Measurements from ENCODE around the gene COL8A1. TPM values are rescaled to one million over a fixed set of nuclear protein-coding genes. Genes with fewer than 3 reads are reported as not detected.

COL8A1 gene
- total RNA-seq, 2 experiments from 2014 or later, result not detected

DNA sequence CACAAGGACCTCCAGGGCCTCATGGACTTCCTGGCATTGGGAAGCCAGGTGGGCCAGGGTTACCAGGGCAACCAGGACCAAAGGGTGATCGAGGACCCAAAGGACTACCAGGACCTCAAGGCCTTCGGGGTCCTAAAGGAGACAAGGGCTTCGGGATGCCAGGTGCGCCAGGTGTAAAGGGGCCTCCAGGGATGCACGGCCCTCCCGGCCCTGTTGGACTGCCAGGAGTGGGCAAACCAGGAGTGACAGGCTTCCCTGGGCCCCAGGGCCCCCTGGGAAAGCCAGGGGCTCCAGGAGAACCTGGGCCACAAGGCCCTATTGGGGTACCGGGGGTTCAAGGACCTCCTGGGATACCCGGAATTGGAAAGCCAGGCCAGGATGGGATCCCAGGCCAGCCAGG, 156.1 kb downstream of the COL8A1 start:
- DNase-seq, result no peak

DNA sequence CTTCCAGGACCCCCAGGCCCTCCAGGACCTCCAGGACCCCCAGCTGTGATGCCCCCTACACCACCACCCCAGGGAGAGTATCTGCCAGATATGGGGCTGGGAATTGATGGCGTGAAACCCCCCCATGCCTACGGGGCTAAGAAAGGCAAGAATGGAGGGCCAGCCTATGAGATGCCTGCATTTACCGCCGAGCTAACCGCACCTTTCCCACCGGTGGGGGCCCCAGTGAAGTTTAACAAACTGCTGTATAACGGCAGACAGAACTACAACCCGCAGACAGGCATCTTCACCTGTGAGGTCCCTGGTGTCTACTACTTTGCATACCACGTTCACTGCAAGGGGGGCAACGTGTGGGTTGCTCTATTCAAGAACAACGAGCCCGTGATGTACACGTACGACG, 157.2 kb downstream of the COL8A1 start:
- Mint-ChIP-seq H3K4me3 (no peak overlapping the region), H3K9me3 (peaks cover 3% of the 10 kb centered on the region), H3K27ac (no peak overlapping the region), H3K36me3 (no peaks in the 10 kb centered on the region), H3K4me1 (no peaks in the 10 kb centered on the region), H3K27me3 (peaks cover 3% of the 10 kb centered on the region)
- no peak for DNase-seq

More for the DNA sequence above, 156.1 kb downstream of the COL8A1 start:
- no peaks in the 10 kb centered on the region for H3K4me1 Mint-ChIP-seq
- peaks cover 5% of the 10 kb centered on the region for H3K27me3 Mint-ChIP-seq
- no peak overlapping the region for H3K4me3 Mint-ChIP-seq
- no peaks in the 10 kb centered on the region for H3K36me3 Mint-ChIP-seq
- no peak overlapping the region for H3K27ac Mint-ChIP-seq
- no peaks in the 10 kb centered on the region for H3K9me3 Mint-ChIP-seq

DNA sequence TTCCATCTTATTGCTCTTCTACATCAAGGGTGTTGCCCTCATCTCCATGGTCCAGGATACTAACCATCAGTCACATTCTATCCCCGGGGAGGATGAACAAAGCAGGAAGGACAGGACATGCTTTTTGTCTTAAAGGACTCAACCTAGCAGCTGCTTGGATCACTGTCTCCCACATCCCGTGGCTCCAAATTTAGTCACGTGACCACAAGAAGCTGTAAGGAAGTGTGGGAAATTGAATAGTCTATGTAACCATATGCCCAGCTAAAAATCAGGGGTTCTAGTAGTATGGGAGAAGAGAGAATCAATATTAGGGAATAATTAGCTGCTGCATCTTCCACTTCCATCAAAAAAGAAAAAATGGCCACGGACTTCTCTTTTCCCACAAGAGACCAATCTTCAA, 161.0 kb downstream of the COL8A1 start:
- H3K27me3 Mint-ChIP-seq, result no peaks in the 10 kb centered on the region

DNA sequence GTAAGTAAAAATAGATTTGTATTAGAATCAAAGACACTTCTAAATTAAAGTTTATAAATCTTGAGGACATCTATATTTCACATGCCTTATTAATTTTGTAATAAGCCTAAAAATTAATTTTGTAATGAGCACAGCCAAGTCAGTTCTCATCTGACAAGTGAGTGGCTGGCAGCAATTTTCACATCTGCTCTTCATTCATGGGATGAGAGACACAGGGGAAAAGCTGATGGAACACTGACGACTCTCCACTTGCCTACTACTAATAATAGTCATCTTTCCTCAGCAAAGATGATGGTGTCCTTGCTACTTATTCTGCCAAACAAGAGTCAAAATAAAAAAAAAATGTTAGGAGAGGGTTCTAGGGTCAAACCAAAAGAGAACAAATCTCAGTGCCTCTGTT, 164.9 kb downstream of the COL8A1 start:
- Mint-ChIP-seq H3K27ac (no peak overlapping the region), H3K4me1 (no peaks in the 10 kb centered on the region), H3K36me3 (peaks cover 18% of the 10 kb centered on the region), H3K4me3 (no peak overlapping the region), H3K27me3 (no peaks in the 10 kb centered on the region), H3K9me3 (peaks cover 15% of the 10 kb centered on the region)
- no peak for DNase-seq

More for the DNA sequence above, 161.0 kb downstream of the COL8A1 start:
- Mint-ChIP-seq H3K4me1 (no peaks in the 10 kb centered on the region), H3K4me3 (no peak overlapping the region), H3K36me3 (peaks cover 9% of the 10 kb centered on the region), H3K27ac (no peak overlapping the region), H3K9me3 (peaks cover 7% of the 10 kb centered on the region)
- no peak for DNase-seq

DNA sequence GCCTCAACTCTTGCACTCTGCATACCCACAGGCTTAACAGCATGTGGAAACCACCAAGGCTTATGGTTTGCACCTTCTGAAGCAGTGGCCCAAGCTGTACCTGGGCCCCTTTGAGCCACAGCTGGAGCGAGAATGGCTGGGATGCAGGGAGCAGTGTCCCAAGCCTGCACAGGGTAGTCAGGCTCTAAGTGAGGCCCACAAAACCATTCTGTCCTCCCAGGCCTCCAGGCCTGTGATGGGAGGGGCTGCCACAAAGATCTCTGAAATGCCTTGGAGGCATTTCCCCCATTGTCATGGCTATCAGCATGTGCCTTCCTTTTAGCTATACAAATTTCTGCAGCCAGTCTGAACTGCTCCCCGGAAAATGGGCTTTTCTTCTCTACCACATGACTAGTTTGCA, 166.8 kb downstream of the COL8A1 start:
- DNase-seq, result no peak
- no peak overlapping the region for H3K4me3 Mint-ChIP-seq
- H3K36me3 Mint-ChIP-seq, result peaks cover 18% of the 10 kb centered on the region
- no peaks in the 10 kb centered on the region for H3K4me1 Mint-ChIP-seq
- no peak overlapping the region for H3K27ac Mint-ChIP-seq
- H3K9me3 Mint-ChIP-seq, result peaks cover 12% of the 10 kb centered on the region
- no peaks in the 10 kb centered on the region for H3K27me3 Mint-ChIP-seq

DNA sequence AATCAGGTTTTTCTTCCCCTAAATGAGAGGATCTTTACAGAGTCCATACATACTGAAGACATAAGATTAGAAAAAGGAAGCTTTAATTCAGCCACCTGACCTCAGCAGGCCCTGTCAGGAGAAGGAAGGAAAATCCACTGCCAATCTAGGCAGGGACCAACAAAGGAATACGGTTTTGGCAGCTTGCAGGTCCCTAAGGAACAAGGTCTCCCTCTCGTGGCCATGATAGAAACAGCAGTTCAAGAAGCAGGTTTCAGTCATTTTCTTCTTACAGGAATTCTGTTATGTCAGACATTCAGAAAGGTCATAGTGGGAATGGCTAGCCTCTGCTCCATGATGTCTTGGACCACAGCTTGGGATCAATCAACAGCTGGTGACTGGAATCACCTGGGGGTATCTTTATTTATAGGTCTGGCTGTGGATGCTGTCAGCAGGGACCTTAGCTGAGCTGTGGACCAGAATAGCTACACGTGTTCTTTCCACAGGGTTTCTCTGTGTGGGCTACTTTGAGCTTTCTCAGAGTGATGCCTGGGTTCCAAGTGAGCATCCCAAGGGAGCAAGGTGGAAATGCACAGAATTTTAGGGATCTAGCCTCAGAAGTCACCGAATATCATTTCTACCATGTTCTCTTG, 169.9 kb downstream of the COL8A1 start:
- Mint-ChIP-seq H3K27me3 (no peaks in the 10 kb centered on the region), H3K4me3 (no peak overlapping the region), H3K4me1 (no peaks in the 10 kb centered on the region), H3K27ac (no peak overlapping the region), H3K36me3 (peaks cover 14% of the 10 kb centered on the region), H3K9me3 (peaks cover 10% of the 10 kb centered on the region)
- no peak for DNase-seq

DNA sequence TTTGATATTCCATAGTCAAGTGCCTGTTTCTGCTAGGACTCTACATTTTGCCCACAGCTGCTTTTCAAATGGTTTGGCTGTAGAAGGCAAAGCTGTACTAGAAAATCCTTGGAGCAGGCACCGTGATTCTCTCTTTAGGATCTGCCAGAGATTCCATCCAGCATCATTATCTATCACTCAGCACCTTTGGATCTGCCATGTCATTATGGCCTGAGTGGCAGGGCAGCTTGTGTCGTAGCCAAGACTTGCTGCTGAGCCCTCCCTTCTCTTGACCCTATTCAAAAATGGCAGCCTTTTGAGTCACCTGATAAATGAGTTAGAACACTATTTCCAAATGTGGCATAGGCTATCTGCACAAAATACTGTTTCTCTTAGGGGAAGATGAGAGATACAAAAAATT, 171.2 kb downstream of the COL8A1 start:
- DNase-seq, result no peak
- Mint-ChIP-seq H3K9me3 (peaks cover 6% of the 10 kb centered on the region), H3K27me3 (no peaks in the 10 kb centered on the region), H3K36me3 (peaks cover 9% of the 10 kb centered on the region), H3K27ac (no peak overlapping the region), H3K4me1 (no peaks in the 10 kb centered on the region), H3K4me3 (no peak overlapping the region)

DNA sequence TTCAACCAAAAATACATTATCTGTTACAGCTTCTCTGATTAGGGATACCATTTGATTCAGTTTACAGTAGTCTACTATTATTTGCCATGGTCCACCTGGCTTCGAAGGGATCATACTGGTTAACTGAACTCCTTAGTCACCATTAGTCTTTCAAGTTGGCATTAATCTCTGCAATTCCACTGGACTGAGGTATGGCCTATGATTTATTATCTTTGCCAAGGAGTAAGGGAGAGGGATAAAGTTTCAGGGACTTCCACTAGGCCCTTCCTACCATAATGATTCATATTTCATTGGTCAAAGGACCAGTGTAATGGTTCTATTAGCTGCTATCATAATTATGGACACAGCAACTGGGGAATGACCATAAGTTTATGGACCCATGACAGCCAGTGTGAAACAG, 172.0 kb downstream of the COL8A1 start:
- Mint-ChIP-seq H3K27ac (no peak overlapping the region), H3K4me1 (no peaks in the 10 kb centered on the region), H3K36me3 (peaks cover 7% of the 10 kb centered on the region), H3K9me3 (peaks cover 5% of the 10 kb centered on the region), H3K4me3 (no peak overlapping the region), H3K27me3 (no peaks in the 10 kb centered on the region)
- DNase-seq, result no peak

DNA sequence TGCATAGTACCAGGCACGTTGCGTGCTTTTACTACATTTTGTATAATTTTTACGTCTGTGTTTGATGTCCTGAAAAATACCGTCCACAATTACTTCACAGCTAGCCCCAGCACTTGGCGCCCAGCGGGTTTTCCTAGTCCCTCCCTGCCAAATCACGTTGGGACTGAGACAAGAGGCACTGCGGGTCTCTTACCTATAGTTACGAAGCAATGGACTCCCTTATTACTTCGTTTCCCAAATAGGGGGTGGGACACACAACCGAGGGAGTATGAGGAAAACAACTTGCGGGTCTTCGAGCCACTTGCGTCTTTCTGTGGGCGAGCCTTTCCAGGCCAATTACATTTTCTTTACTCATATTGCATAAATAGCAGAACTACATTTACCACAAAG, 178.6 kb downstream of the COL8A1 start:
- DNase-seq, result no peak
- no peaks in the 10 kb centered on the region for H3K27me3 Mint-ChIP-seq
- peaks cover 26% of the 10 kb centered on the region for H3K36me3 Mint-ChIP-seq
- H3K9me3 Mint-ChIP-seq, result no peaks in the 10 kb centered on the region
- peaks cover 43% of the 10 kb centered on the region for H3K4me1 Mint-ChIP-seq
- peak overlapping the region; percentile 93 for H3K4me3 Mint-ChIP-seq
- peak overlapping the region; percentile 97 for H3K27ac Mint-ChIP-seq

DNA sequence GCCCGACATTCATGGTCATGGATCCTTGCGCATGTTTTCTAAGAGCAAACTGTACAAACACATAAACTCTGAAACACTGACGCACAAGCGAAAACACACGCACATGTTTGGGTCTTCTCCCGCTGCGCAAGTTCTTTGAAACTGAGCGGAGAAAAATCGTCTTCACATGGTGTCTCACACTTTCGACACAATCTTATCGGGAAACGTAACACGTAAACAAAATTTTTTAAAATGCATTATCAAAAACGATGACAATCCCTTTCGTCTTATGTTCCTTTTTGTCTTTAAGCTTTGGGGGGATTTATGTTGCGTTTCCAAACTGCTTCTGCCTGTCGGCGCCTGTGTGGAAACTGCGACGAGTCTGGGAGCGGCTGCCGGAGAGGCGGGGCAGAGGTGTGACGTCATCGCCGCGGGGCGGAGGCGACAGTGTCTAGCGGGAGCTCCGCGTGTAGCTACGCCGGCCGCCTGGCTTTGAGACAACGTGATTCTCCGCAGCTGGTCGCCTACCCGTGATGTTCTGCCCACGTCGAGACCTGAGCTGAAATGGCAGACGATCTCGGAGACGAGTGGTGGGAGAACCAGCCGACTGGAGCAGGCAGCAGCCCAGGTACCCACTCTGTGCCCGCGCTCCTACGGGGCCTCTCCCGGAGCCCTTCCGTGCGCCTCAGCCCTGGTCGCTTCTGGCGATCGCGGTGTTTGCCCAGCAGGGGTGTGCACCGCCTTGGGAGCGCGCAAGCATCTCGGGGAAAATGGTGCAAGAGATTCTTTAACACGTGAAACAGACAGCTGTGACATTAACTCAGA, 179.2 kb downstream of the COL8A1 start, which contains the start of gene CMSS1:
TSS of gene CMSS1 (plus strand) at position 426 of the 804 bp plus-strand sequence.
- H3K27me3 Mint-ChIP-seq, result no peaks in the 10 kb centered on the region
- peak; percentile 96 for DNase-seq
- peak within 1 kb of the TSS; percentile 93 for H3K4me3 Mint-ChIP-seq
- peak within 1 kb of the TSS; percentile 97 for H3K27ac Mint-ChIP-seq
- H3K36me3 Mint-ChIP-seq, result peaks cover 26% of the 10 kb centered on the region
- peaks cover 45% of the 10 kb centered on the region for H3K4me1 Mint-ChIP-seq
- H3K9me3 Mint-ChIP-seq, result no peaks in the 10 kb centered on the region

DNA sequence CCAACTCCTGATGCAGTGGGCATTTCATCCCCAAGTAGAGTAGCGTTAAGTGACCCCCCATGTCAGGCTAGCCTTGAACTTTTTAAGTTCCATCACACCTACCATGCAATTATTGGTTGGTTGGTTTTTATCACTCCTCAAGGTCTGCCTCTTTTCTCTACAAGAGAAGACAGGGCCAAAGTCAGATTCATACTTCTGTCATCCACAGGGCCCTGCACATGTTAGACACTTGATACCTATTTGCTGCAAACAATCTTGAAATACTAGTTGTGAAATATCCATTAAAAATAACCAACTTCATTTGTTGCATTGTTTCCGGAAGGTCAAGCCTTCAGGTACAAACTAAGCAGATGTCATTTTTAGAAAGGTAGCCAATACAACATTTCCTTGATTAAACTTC, 180.4 kb downstream of the COL8A1 start:
- peaks cover 28% of the 10 kb centered on the region for H3K36me3 Mint-ChIP-seq
- H3K4me1 Mint-ChIP-seq, result peaks cover 52% of the 10 kb centered on the region
- peak overlapping the region; percentile 97 for H3K27ac Mint-ChIP-seq
- DNase-seq, result no peak
- no peaks in the 10 kb centered on the region for H3K27me3 Mint-ChIP-seq
- H3K9me3 Mint-ChIP-seq, result no peaks in the 10 kb centered on the region
- peak overlapping the region; percentile 93 for H3K4me3 Mint-ChIP-seq

DNA sequence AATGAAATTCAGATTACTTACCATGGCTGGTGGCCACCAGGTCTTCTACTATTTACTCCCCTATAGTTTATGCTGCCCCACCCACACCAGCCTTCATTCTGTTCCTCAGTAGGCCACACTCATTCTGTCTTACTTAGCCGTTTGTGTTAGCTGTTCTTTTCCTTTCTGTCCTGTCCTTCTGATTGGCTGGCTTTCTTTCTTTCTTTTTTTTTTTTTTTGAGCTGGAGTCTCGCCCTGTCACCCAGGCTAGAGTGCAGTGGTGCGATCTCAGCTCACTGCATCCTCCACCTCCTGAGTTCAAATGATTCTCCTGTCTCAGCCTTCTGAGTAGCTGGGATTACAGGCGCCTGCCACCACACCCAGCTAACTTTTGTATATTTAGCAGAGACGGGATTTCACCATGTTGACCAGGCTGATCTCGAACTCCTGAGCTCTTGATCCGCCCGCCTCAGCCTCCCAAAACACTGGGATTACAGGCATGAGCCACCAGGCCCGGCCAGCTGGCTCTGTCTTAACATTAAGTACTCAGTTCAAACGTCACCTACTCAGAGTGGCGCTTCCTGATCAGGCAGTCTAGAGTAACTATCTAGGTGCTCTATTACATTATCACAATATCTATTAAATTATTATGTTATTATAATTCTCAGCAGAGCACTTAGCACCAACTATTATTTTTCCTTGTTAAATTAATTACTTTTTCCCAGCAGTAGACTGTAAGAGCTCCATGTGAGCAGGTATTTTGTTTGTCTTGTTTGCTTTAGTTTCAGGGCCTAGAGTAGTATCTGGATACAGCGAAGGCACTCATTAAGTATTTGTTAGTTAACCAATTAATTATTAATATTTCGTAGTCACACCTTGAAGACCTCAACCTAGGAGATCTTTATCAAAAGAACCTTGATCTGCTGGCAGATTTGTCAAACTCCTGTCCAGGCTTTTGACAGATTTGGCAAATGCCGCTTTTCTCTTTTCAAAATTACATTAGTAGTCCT, 185.6 kb downstream of the COL8A1 start:
- Mint-ChIP-seq H3K9me3 (no peaks in the 10 kb centered on the region), H3K27me3 (no peaks in the 10 kb centered on the region), H3K27ac (no peak overlapping the region)

DNA sequence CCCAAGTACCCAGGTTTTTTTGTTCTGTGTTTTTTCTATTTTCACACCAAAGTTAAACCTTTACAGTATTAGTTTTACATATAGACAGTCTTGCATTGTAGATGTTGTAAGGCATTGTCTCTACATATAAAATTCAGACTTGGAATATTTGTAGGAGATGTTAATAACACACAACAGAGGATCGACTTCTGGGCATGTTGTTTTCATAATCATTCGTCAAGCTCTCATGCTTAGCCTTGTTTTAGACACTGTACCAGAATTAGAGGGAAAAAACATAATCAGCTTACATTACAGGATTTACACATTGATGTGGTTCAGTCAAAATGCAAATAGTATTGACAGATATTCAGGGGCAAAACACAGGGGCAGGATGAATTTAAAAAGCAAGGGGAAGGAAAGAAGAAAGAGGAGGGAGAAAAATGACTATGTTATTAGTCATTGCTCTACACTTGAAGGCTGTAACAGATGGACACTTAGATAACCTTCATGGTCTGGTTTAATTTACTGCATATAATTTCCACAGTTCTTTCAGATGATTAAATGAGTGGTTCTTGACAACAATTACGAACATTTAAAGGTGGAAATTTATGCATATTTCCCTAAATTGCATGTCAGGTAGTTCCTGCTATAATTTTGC, 186.7 kb downstream of the COL8A1 start:
- Mint-ChIP-seq H3K4me1 (peaks cover 37% of the 10 kb centered on the region), H3K9me3 (no peaks in the 10 kb centered on the region), H3K27ac (no peak overlapping the region), H3K4me3 (no peak overlapping the region), H3K36me3 (peaks cover 15% of the 10 kb centered on the region), H3K27me3 (no peaks in the 10 kb centered on the region)
- no peak for DNase-seq

More for the DNA sequence above, 185.6 kb downstream of the COL8A1 start:
- Mint-ChIP-seq H3K4me3 (no peak overlapping the region), H3K36me3 (peaks cover 26% of the 10 kb centered on the region), H3K4me1 (peaks cover 43% of the 10 kb centered on the region)
- no peak for DNase-seq

DNA sequence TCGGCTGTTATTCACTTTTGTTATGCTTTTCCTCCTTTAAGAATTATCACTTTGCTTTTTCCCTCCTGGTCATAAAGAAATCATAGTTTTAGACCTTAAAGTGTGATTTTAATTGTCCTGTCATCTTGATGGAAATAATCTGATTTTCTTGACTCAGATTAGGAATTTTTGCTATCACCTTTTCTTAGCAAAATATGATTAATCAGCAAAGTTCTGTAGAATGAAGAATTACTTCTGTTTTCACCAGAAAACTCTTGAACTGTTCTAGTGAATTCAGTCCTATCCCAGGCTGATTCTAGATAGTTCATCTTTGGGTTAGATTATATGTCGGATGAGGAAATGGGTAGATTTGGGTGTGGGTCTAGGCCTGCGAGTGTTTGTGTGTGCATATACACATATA, 191.4 kb downstream of the COL8A1 start:
- Mint-ChIP-seq H3K9me3 (no peaks in the 10 kb centered on the region), H3K4me1 (peaks cover 22% of the 10 kb centered on the region), H3K36me3 (peaks cover 3% of the 10 kb centered on the region), H3K4me3 (no peak overlapping the region), H3K27ac (no peak overlapping the region), H3K27me3 (no peaks in the 10 kb centered on the region)
- DNase-seq, result no peak

Data from activated naive CD8-positive, alpha-beta T cell treated with anti-CD3 and anti-CD28 coated beads for 36 hours (primary cell).